Type B pancreatic cell (in vitro differentiated cells): Measurements from ENCODE around the gene MYLK. TPM values are rescaled to one million over a fixed set of nuclear protein-coding genes. Genes with fewer than 3 reads are reported as not detected.
A peak's percentile ranks its signal among the peaks of the same experiment; 100 is the strongest.
"Not testable (repeated sequence)": the region's sequence is repeated elsewhere in the genome, so short reads cannot be mapped to it uniquely, and the experiment has no call there.

ENCODE experiments used
- DNase-seq: peaks from one replicate; pipeline ENCODE4 v3.0.0; 2021; ENCODE audit warnings: mixed read lengths; ENCODE audit not compliant: unreplicated experiment; ENCODE audit errors: extremely low spot score
- H3K27ac Mint-ChIP-seq: 2 replicates; pipeline ENCODE4 v1.8.0; 2021; ENCODE audit warnings: mild to moderate bottlenecking, mixed read lengths
- H3K27me3 Mint-ChIP-seq: 2 replicates; pipeline ENCODE4 v1.8.0; 2021; ENCODE audit warnings: mixed read lengths
- H3K36me3 Mint-ChIP-seq: 2 replicates; pipeline ENCODE4 v1.8.0; 2021; ENCODE audit warnings: mixed read lengths
- H3K4me1 Mint-ChIP-seq: one replicate; pipeline ENCODE4 v1.8.0; 2021; ENCODE audit warnings: mixed read lengths; ENCODE audit not compliant: unreplicated experiment
- H3K4me3 Mint-ChIP-seq: 2 replicates; pipeline ENCODE4 v1.8.0; 2021; ENCODE audit warnings: mild to moderate bottlenecking, mixed read lengths
- H3K9me3 Mint-ChIP-seq: 2 replicates; pipeline ENCODE4 v1.8.0; 2021; ENCODE audit warnings: mixed read lengths
- total RNA-seq: library from RNA; stranded (reverse); gene quantifications from 2 replicates; pipeline ENCODE4 v1.2.1, GENCODE V29; 2021; ENCODE audit warnings: low replicate concordance
- TF ChIP-seq, protein P1 (sequence below): fragments of 200-600 bp; sonication (generic); conservative IDR thresholded peaks from 2 replicates; pipeline ENCODE4 v1.5.0; 2021; ENCODE audit warnings: antibody characterized with exemption, mild to moderate bottlenecking

The MYLK gene
- total RNA-seq, 1 donor from 2014 or later: 16.8 TPM

GRCh38 chr3:123893012-123893411 lies 8.9 kb upstream of the MYLK start:
- H3K27ac Mint-ChIP-seq: no peak overlapping the region
- H3K4me3 Mint-ChIP-seq: no peak overlapping the region
- peaks cover 12% of the 10 kb centered on the region for H3K27me3 Mint-ChIP-seq
- TF ChIP-seq, protein P1, sequence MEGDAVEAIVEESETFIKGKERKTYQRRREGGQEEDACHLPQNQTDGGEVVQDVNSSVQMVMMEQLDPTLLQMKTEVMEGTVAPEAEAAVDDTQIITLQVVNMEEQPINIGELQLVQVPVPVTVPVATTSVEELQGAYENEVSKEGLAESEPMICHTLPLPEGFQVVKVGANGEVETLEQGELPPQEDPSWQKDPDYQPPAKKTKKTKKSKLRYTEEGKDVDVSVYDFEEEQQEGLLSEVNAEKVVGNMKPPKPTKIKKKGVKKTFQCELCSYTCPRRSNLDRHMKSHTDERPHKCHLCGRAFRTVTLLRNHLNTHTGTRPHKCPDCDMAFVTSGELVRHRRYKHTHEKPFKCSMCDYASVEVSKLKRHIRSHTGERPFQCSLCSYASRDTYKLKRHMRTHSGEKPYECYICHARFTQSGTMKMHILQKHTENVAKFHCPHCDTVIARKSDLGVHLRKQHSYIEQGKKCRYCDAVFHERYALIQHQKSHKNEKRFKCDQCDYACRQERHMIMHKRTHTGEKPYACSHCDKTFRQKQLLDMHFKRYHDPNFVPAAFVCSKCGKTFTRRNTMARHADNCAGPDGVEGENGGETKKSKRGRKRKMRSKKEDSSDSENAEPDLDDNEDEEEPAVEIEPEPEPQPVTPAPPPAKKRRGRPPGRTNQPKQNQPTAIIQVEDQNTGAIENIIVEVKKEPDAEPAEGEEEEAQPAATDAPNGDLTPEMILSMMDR: no peak
- no peaks in the 10 kb centered on the region for H3K36me3 Mint-ChIP-seq
- H3K9me3 Mint-ChIP-seq: no peaks in the 10 kb centered on the region
- no peak for DNase-seq
- no peaks in the 10 kb centered on the region for H3K4me1 Mint-ChIP-seq

GRCh38 chr3:123892195-123892594 lies 8.1 kb upstream of the MYLK start:
- TF ChIP-seq, protein P1: no peak
- H3K4me1 Mint-ChIP-seq: no peaks in the 10 kb centered on the region
- no peaks in the 10 kb centered on the region for H3K9me3 Mint-ChIP-seq
- no peak overlapping the region for H3K4me3 Mint-ChIP-seq
- DNase-seq: no peak
- no peak overlapping the region for H3K27ac Mint-ChIP-seq
- H3K27me3 Mint-ChIP-seq: peaks cover 16% of the 10 kb centered on the region
- H3K36me3 Mint-ChIP-seq: no peaks in the 10 kb centered on the region

- peaks cover 19% of the 10 kb centered on the region for H3K27me3 Mint-ChIP-seq
- H3K4me3 Mint-ChIP-seq, H3K27ac Mint-ChIP-seq, H3K9me3 Mint-ChIP-seq, H3K36me3 Mint-ChIP-seq, DNase-seq, H3K4me1 Mint-ChIP-seq: not testable (repeated sequence)
Measured at GRCh38 chr3:123890991-123891390, 6.9 kb upstream of the MYLK start.

DNA sequence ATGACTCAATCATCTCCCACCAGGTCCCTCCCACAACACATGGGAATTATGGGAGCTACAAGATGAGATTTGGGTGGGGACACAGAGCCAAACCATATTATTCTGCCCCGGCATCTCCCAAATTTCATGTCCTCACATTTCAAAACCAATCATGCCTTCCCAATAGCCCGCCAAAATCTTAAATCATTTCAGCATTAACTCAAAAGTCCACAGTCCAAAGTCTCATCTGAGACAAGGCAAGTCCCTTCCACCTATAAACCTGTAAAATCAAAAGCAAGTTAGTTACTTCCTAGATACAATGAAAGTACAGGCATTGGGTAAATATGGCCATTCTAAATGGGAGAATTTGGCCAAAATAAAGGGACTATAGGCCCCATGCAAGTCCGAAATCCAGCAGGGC lies 6.0 kb upstream of the MYLK start:
- not testable (repeated sequence) for DNase-seq, H3K9me3 Mint-ChIP-seq, H3K27ac Mint-ChIP-seq, H3K36me3 Mint-ChIP-seq, H3K4me3 Mint-ChIP-seq, H3K4me1 Mint-ChIP-seq
- peaks cover 27% of the 10 kb centered on the region for H3K27me3 Mint-ChIP-seq

- peaks cover 64% of the 10 kb centered on the region for H3K27me3 Mint-ChIP-seq
- no peaks in the 10 kb centered on the region for H3K36me3 Mint-ChIP-seq
- H3K4me1 Mint-ChIP-seq: peaks cover 8% of the 10 kb centered on the region
- H3K27ac Mint-ChIP-seq: no peak overlapping the region
- TF ChIP-seq, protein P1: no peak
- DNase-seq: no peak
- H3K9me3 Mint-ChIP-seq: no peaks in the 10 kb centered on the region
- H3K4me3 Mint-ChIP-seq: peak overlapping the region; percentile 50
Measured at GRCh38 chr3:123884993-123885392, 861 bp upstream of the MYLK start.

DNA sequence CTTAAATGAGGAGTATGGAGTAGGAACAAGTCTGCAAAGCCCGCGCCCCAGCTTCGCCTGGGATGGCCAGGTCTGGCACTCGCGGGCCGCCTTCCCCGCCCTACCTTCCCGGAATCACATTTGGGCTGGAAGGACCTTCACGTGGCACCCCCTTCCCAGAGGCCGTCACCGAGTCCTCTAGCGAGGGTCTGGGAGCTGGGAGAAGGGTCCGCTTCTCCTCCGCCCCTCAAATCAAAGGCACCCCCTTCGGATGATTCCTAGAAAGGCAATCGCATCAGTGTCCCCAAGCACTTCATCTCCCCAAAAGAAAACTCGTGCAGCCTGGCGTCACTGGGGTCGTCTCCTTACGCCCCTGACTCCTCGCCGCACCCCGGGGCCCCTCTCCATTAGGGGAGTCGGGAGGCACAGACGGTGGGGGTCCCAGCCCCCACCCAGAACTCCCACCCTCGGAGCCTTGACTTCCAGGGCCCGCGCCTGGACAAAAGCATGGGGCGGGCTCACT lies 380 bp downstream of the MYLK start:
- TF ChIP-seq, protein P1: no peak
- Mint-ChIP-seq H3K9me3 (no peaks in the 10 kb centered on the region), H3K36me3 (no peaks in the 10 kb centered on the region), H3K27ac (no peak overlapping the region), H3K4me1 (peaks cover 8% of the 10 kb centered on the region), H3K27me3 (peaks cover 62% of the 10 kb centered on the region), H3K4me3 (peak overlapping the region; percentile 83)
- DNase-seq: no peak

DNA sequence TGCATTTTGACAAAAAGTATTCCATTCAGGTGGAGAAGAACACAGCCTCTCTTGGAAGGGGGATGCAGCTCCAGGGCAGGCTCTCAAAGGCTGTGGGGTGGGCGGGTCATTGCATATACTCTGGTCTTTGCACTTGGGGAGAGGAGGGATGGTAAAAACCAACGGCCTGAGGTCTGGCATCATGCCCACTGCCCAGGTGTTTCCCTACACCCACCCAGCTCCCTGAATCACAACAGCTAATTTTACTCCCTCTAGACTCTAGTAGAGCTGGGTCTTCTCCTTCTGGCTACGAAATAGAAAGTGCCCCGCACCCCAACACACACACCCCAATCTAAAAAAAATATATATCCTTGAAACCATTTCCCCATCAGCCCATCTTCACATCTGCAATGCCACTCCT lies 1.0 kb downstream of the MYLK start:
- peaks cover 57% of the 10 kb centered on the region for H3K27me3 Mint-ChIP-seq
- no peaks in the 10 kb centered on the region for H3K36me3 Mint-ChIP-seq
- no peaks in the 10 kb centered on the region for H3K9me3 Mint-ChIP-seq
- no peak overlapping the region for H3K27ac Mint-ChIP-seq
- no peak for DNase-seq
- TF ChIP-seq, protein P1: no peak
- peaks cover 8% of the 10 kb centered on the region for H3K4me1 Mint-ChIP-seq
- H3K4me3 Mint-ChIP-seq: peak overlapping the region; percentile 83
